IMR-90 (cell line): Measurements from ENCODE around the gene IL12RB2. TPM values are rescaled to one million over a fixed set of nuclear protein-coding genes. Genes with fewer than 3 reads are reported as not detected.

Experiments used
- ATAC-seq: fragments of 200-7000 bp; cut with Tn5 transposase; 2 replicates; pipeline ENCODE4 v1.9.1; 2020; ENCODE audit warnings: low read depth, mild to moderate bottlenecking, moderate library complexity
- BruUV-seq: library from RNA; stranded (reverse); fragments of 400-500 nt; replicated peaks from 2 replicates; lab custom pipeline; 2021; lab: Mats Ljungman, UMichigan
- CTCF ChIA-PET: fragments of 300-600 bp; formaldehyde crosslinking; extraction: SDS; loops from one replicate; lab custom pipeline; 2021; ENCODE audit warnings: antibody characterized with exemption; lab: Yijun Ruan, JAX
- POLR2A ChIA-PET: fragments of 300-600 bp; sonication (Branson Sonifier 250); formaldehyde crosslinking; loops from one replicate; lab custom pipeline; 2022; ENCODE audit warnings: antibody characterized with exemption; ENCODE audit not compliant: unreplicated experiment; lab: Charles Lee
- DNase-seq: peaks from one replicate; pipeline ENCODE4 v3.0.0; 2013
- H2AFZ ChIP-seq: replicated peaks from 2 replicates; pipeline ENCODE3; 2013; ENCODE audit warnings: low read length, mild to moderate bottlenecking; ENCODE audit not compliant: poor library complexity
- H2AK5ac ChIP-seq: 2 replicates; pipeline ENCODE4 v1.6.1; 2013; ENCODE audit warnings: low read depth, low read length, inconsistent platforms
- H2AK9ac ChIP-seq: replicated peaks from 2 replicates; pipeline ENCODE3; 2013; ENCODE audit warnings: mild to moderate bottlenecking, low read depth, low read length, moderate library complexity; ENCODE audit not compliant: poor library complexity
- H2BK120ac ChIP-seq: 2 replicates; pipeline ENCODE4 v1.6.1; 2013; ENCODE audit warnings: low read depth, low read length, inconsistent platforms
- H2BK15ac ChIP-seq: 3 replicates; pipeline ENCODE4 v1.6.1; 2013; ENCODE audit warnings: low read depth, low read length, inconsistent platforms
- H2BK20ac ChIP-seq: 2 replicates; pipeline ENCODE4 v1.6.1; 2013; ENCODE audit warnings: low read depth, mild to moderate bottlenecking, inconsistent platforms, low read length, moderate library complexity
- H2BK5ac ChIP-seq: 2 replicates; pipeline ENCODE4 v1.6.1; 2013; ENCODE audit warnings: mild to moderate bottlenecking, low read depth, low read length, inconsistent platforms; ENCODE audit not compliant: poor library complexity, severe bottlenecking
- H3K14ac ChIP-seq: replicated peaks from 2 replicates; pipeline ENCODE4 v1.6.1; 2013; ENCODE audit warnings: low read depth, low read length, inconsistent platforms
- H3K18ac ChIP-seq: 2 replicates; pipeline ENCODE4 v1.6.1; 2013; ENCODE audit warnings: low read depth, low read length, control low read depth
- H3K23ac ChIP-seq: 2 replicates; pipeline ENCODE4 v1.6.1; 2013; ENCODE audit warnings: low read depth, low read length, inconsistent platforms
- H3K27ac ChIP-seq: 2 replicates; pipeline ENCODE4 v1.5.1; 2013; ENCODE audit warnings: mild to moderate bottlenecking, control low read depth, low read length; ENCODE audit not compliant: insufficient read depth
- H3K27me3 ChIP-seq: 2 replicates; pipeline ENCODE4 v1.6.1; 2013; ENCODE audit warnings: low read length; ENCODE audit not compliant: control insufficient read depth, insufficient read depth
- H3K36me3 ChIP-seq: 2 replicates; pipeline ENCODE4 v1.6.1; 2013; ENCODE audit warnings: low read length, mixed read lengths; ENCODE audit not compliant: control insufficient read depth, insufficient read depth
- H3K4ac ChIP-seq: 2 replicates; pipeline ENCODE4 v1.6.1; 2013; ENCODE audit warnings: low read depth, low read length, inconsistent platforms
- H3K4me1 ChIP-seq: 2 replicates; pipeline ENCODE4 v1.6.1; 2013; ENCODE audit warnings: low read length, mixed read lengths; ENCODE audit not compliant: control insufficient read depth, insufficient read depth
- H3K4me2 ChIP-seq: 2 replicates; pipeline ENCODE4 v1.6.1; 2013; ENCODE audit warnings: low read depth, mild to moderate bottlenecking, control low read depth, low read length, moderate library complexity
- H3K4me3 ChIP-seq: 2 replicates; pipeline ENCODE4 v1.5.1; 2013; ENCODE audit warnings: low read depth, mild to moderate bottlenecking, control low read depth, low read length, moderate library complexity; ENCODE audit not compliant: insufficient read depth
- H3K56ac ChIP-seq: 2 replicates; pipeline ENCODE4 v1.6.1; 2013; ENCODE audit warnings: low read length, inconsistent platforms; ENCODE audit not compliant: insufficient read depth; ENCODE audit errors: extremely low read depth
- H3K79me1 ChIP-seq, 2 experiments: 2 replicates each; pipeline ENCODE4 v1.6.1; 2013; ENCODE audit warnings: low read length in 2 of 2, inconsistent platforms in 1 of 2, low read depth in 1 of 2
- H3K9ac ChIP-seq: 2 replicates; pipeline ENCODE4 v1.6.1; 2013; ENCODE audit warnings: low read depth, low read length, control low read depth
- H3K9me1 ChIP-seq: 2 replicates; pipeline ENCODE4 v1.6.1; 2013; ENCODE audit warnings: low read length, inconsistent platforms; ENCODE audit not compliant: insufficient read depth
- H3K9me3 ChIP-seq: 2 replicates; pipeline ENCODE4 v1.6.1; 2013; ENCODE audit warnings: low read length; ENCODE audit not compliant: control insufficient read depth, insufficient read depth
- H4K20me1 ChIP-seq: 2 replicates; pipeline ENCODE4 v1.6.1; 2013; ENCODE audit warnings: low read length, inconsistent platforms; ENCODE audit not compliant: insufficient read depth
- H4K5ac ChIP-seq: 2 replicates; pipeline ENCODE4 v1.6.1; 2013; ENCODE audit warnings: mild to moderate bottlenecking, low read depth, low read length, control low read depth
- H4K8ac ChIP-seq, 2 experiments: 2 replicates each; pipeline ENCODE4 v1.6.1; 2013; ENCODE audit warnings: low read depth in 2 of 2, low read length in 2 of 2, control low read depth in 1 of 2, inconsistent platforms in 1 of 2
- H4K91ac ChIP-seq: 2 replicates; pipeline ENCODE4 v1.6.1; 2013; ENCODE audit warnings: low read depth, low read length, inconsistent platforms; ENCODE audit not compliant: insufficient read depth
- CHD1 ChIP-seq: IDR thresholded peaks from 2 replicates; pipeline ENCODE4 v1.6.1; 2012; ENCODE audit warnings: low read depth, low read length, improper control_type of control experiment
- FOS ChIP-seq: fragments of 150-350 bp; IDR thresholded peaks from 2 replicates; pipeline ENCODE4 v1.6.1; 2016; ENCODE audit warnings: low read depth, low read length
- MAFK ChIP-seq: IDR thresholded peaks from 2 replicates; pipeline ENCODE4 v1.6.1; 2012; ENCODE audit warnings: low read depth, low read length, improper control_type of control experiment
- MXI1 ChIP-seq: IDR thresholded peaks from 2 replicates; pipeline ENCODE4 v1.6.1; 2012; ENCODE audit warnings: low read depth, mild to moderate bottlenecking, low read length, moderate library complexity, borderline replicate concordance
- NFE2L2 ChIP-seq: fragments of 150-350 bp; IDR thresholded peaks from 2 replicates; pipeline ENCODE4 v1.6.1; 2016; ENCODE audit warnings: low read depth, mild to moderate bottlenecking, low read length
- RCOR1 ChIP-seq: IDR thresholded peaks from 2 replicates; pipeline ENCODE4 v1.6.1; 2012; ENCODE audit warnings: mild to moderate bottlenecking, low read length, improper control_type of control experiment; ENCODE audit not compliant: insufficient replicate concordance
- WGBS, 2 experiments: methylation state at CpG; one replicate each; pipeline versions ENCODE4 v1.1.5 to v1.1.7; 2013; ENCODE audit warnings: missing lambda C conversion rate in 2 of 2; ENCODE audit not compliant: insufficient read length in 1 of 2; ENCODE audit errors: extremely low coverage in 2 of 2; 5-methylcytosine and 5-hydroxymethylcytosine counted together
- dilution Hi-C: fragments of 300-500 bp; cut with HindIII; formaldehyde crosslinking; loops from one replicate; pipeline ENCODE4 v1.14.3; 2018; ENCODE audit warnings: low sequenced_read_pairs; ENCODE audit not compliant: unreplicated experiment
- in situ Hi-C: fragments of 300-500 bp; cut with MboI; formaldehyde crosslinking; loops from 3 replicates; pipeline ENCODE4 v1.14.3; 2019; ENCODE audit warnings: low sequenced_read_pairs, inconsistent platforms, mixed read lengths
- intact Hi-C: fragments of 100-400 bp; cut with micrococcal nuclease; formaldehyde crosslinking; loops from 2 replicates; pipeline ENCODE4 v1.10.0; 2022
- polyA plus RNA-seq, 3 experiments: library from polyadenylated mRNA; depleted of rRNA; stranded (reverse); fragments of >200 nt; gene quantifications; 2 replicates each; pipeline ENCODE4 v1.2.3, GENCODE V29; 2012; ENCODE audit warnings: low replicate concordance in 1 of 3
- total RNA-seq: library from RNA; depleted of rRNA; stranded (reverse); fragments of >200 nt; gene quantifications from 2 replicates; pipeline ENCODE4 v1.2.3, GENCODE V29; 2012

IL12RB2 gene
- total and polyA plus RNA-seq, 2 of the 4 experiments (the other 2 are of a cell fraction) = not detected

DNA sequence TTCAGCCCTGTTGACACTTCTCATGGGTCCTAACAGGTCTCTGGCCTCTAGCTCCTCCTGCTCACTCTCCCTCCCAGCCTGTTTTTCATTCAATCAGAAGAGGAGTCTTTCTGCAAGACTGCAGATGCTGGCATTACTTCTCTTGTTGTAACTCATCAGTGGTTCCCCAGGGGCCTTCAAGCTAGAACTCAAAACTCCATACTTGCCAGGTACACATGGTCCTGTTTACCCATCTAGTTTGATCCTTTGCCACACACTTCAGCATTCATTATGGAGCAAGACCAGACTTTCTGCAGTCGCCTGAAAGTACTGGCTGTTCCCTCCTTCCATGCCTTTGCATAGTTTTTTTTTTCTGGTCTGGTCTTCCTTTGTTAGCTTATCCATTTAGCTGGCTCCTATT lies 74.6 kb downstream of the IL12RB2 start:
- H4K20me1 ChIP-seq = no peaks in the 10 kb centered on the region
- no peak overlapping the region for H4K8ac ChIP-seq
- no peak overlapping the region for H2BK120ac ChIP-seq
- H2AK9ac ChIP-seq = no peak overlapping the region
- H3K23ac ChIP-seq = no peak overlapping the region
- H3K27ac ChIP-seq = no peak overlapping the region
- no peak overlapping the region for H4K5ac ChIP-seq
- no peak overlapping the region for H3K9ac ChIP-seq
- in situ Hi-C loops = no loop called here
- H3K56ac ChIP-seq = no peak overlapping the region
- H3K14ac ChIP-seq = no peak overlapping the region
- H3K4me3 ChIP-seq = no peak overlapping the region
- H3K9me3 ChIP-seq = peaks cover 8% of the 10 kb centered on the region; the same call in 1 of the 2 replicates
- intact Hi-C loops = no loop called here
- DNase-seq = no peak
- no peaks in the 10 kb centered on the region for H3K9me1 ChIP-seq
- no peak overlapping the region for H2BK20ac ChIP-seq
- WGBS, 2 experiments = no CpG with 5 or more reads among the region's 1 CpG
- TF ChIP-seq RCOR1 (no peak), MXI1 (no peak), FOS (no peak), NFE2L2 (no peak), CHD1 (no peak), MAFK (no peak)
- no peak overlapping the region for H2BK15ac ChIP-seq
- H3K4me1 ChIP-seq = peaks cover 1% of the 10 kb centered on the region; the same call in 1 of the 2 replicates
- ATAC-seq = no peak
- H4K91ac ChIP-seq = no peak overlapping the region
- no peak overlapping the region for H2AFZ ChIP-seq
- POLR2A ChIA-PET = interaction anchor here (0.5 kb wide), 1 partner anchor 10 kb away, joined by 8 read pairs; no protein-coding TSS in a partner anchor
- no TSS peak for BruUV-seq
- dilution Hi-C loops = no loop called here
- no peaks in the 10 kb centered on the region for H3K27me3 ChIP-seq
- H2AK5ac ChIP-seq = no peak overlapping the region
- CTCF ChIA-PET = no interaction called here
- no peak overlapping the region for H3K4me2 ChIP-seq
- H3K18ac ChIP-seq = no peak overlapping the region
- no peak overlapping the region for H2BK5ac ChIP-seq
- H3K36me3 ChIP-seq = no peaks in the 10 kb centered on the region
- H3K79me1 ChIP-seq = no peaks in the 10 kb centered on the region
- no peak overlapping the region for H3K4ac ChIP-seq
